Kidney epithelial cell (primary cell): ENCODE measurements around the gene IRX2. TPM values are rescaled to one million over a fixed set of nuclear protein-coding genes. Genes with fewer than 3 reads are reported as not detected.
A peak's percentile ranks its signal among the peaks of the same experiment; 100 is the strongest.

Source experiments
- DNase-seq: peaks from one replicate; pipeline ENCODE4 v3.0.0-alpha.2; 2010; ENCODE audit warnings: low read depth
- H3K27me3 ChIP-seq: 2 replicates; pipeline ENCODE4 v1.6.0; 2011; ENCODE audit warnings: low read length; ENCODE audit not compliant: control insufficient read depth, insufficient read depth
- H3K36me3 ChIP-seq: 2 replicates; pipeline ENCODE4 v1.5.1; 2011; ENCODE audit warnings: low read length; ENCODE audit not compliant: control insufficient read depth, insufficient read depth
- H3K4me3 ChIP-seq: 2 replicates; pipeline ENCODE4 v1.5.1; 2011; ENCODE audit warnings: low read depth, mild to moderate bottlenecking, control low read depth, low read length
- CTCF ChIP-seq: IDR thresholded peaks from 2 replicates; pipeline ENCODE4 v1.5.1; 2011; ENCODE audit warnings: mild to moderate bottlenecking, moderate library complexity, low read length, control low read depth, inconsistent platforms; ENCODE audit not compliant: insufficient read depth, poor library complexity, severe bottlenecking
- total RNA-seq: library from RNA; depleted of rRNA; stranded (reverse); fragments of >200 nt; gene quantifications from 2 replicates; pipeline ENCODE4 v1.2.3, GENCODE V29; 2015

The IRX2 gene
- total RNA-seq, 1 donor from 2014 or later: 2.8 TPM

- DNase-seq: no peak
These were observed 3.9 kb downstream of the IRX2 start for GRCh38 chr5:2747363-2748162.

GRCh38 chr5:2746561-2747032, 4.9 kb downstream of the IRX2 start:
- Histone ChIP-seq H3K36me3 (no peaks in the 10 kb centered on the region), H3K27me3 (peaks cover 45% of the 10 kb centered on the region), H3K4me3 (no peak overlapping the region)
- TF ChIP-seq CTCF: no peak
- DNase-seq: no peak

More at GRCh38 chr5:2747363-2748162, 3.9 kb downstream of the IRX2 start:
- Histone ChIP-seq H3K27me3 (peaks cover 50% of the 10 kb centered on the region), H3K36me3 (no peaks in the 10 kb centered on the region), H3K4me3 (peak overlapping the region; percentile 22)
- no peak for TF ChIP-seq CTCF

- no peak overlapping the region for H3K4me3 ChIP-seq
- no peak for TF ChIP-seq CTCF
These were observed 7.0 kb downstream of the IRX2 start for GRCh38 chr5:2744485-2744884.

GRCh38 chr5:2742921-2743679, 8.4 kb downstream of the IRX2 start:
- H3K36me3 ChIP-seq: no peaks in the 10 kb centered on the region
- TF ChIP-seq CTCF: no peak
- H3K4me3 ChIP-seq: no peak overlapping the region
- peaks cover 51% of the 10 kb centered on the region for H3K27me3 ChIP-seq
- no peak for DNase-seq

More at GRCh38 chr5:2744485-2744884, 7.0 kb downstream of the IRX2 start:
- no peak for DNase-seq
- Histone ChIP-seq H3K27me3 (peaks cover 49% of the 10 kb centered on the region), H3K36me3 (no peaks in the 10 kb centered on the region)

GRCh38 chr5:2741956-2742355, 9.5 kb downstream of the IRX2 start:
- DNase-seq: no peak
- Histone ChIP-seq H3K36me3 (no peaks in the 10 kb centered on the region), H3K27me3 (peaks cover 49% of the 10 kb centered on the region), H3K4me3 (no peak overlapping the region)
- no peak for TF ChIP-seq CTCF
